Activated CD4-positive, alpha-beta T cell treated with anti-CD3 and anti-CD28 coated beads, Interleukin-2, Interleukin-6, amounts not matched to agents 100 ng/mL and 50 ng/mL, durations not matched to agents 16 hours and 8 hours (primary cell): Measurements from ENCODE around the gene EDAR.

Experiments
- DNase-seq: peaks from one replicate; pipeline ENCODE4 v3.0.0-alpha.2; 2020

The EDAR gene

DNA sequence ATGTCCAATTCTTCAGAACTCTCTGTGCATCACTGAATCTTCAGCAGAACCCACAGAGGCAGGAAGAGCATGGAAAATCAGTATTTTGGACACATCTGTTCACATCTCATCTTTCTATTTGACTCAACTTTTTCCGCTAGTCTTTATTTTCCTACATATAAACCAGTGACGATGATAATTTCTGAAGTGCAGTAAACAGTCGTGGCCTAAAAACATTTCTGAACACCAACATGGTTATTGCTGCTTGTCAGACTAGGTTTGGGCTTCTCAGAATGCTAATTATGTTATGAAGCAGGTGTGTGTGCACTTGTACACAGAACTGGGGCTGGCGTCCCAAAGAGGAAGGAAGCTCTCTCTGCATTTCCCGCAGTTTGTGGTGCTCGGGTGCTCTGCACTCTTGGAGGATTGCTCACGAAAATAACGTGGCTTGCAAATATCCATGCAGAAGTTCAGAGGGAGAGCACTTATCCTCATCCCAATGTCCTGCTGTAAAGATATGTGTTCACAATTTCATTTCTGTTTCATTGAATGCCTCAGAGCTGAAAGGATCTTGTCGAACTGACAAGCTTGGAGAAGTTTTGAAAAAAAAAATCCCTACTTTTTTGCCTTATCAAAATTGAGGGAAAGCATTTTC, 50.8 kb downstream of the EDAR start:
- DNase-seq, result peak; percentile 21

GRCh38 chr2:108937367-108938017, 51.5 kb downstream of the EDAR start:
- DNase-seq, result no peak

DNA sequence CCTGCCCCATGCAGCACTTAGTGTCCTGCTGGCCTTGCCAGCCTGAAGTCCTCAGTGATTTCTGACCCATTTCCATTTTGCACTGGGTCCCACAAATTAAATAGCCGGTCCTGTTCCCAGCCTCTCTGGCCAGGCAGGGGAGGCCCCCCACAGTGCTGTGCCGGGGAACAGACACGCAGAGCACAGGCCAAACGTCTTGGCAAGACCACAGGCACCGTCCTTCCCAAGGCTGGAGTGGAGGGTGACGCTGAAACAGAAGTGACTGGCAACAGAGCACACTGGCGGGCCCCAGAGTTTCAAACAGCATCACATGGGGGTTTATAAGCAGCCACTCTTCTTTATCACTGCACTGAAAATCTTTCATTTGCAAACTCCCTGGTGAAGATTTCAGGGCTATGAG, 52.2 kb downstream of the EDAR start:
- no peak for DNase-seq

DNA sequence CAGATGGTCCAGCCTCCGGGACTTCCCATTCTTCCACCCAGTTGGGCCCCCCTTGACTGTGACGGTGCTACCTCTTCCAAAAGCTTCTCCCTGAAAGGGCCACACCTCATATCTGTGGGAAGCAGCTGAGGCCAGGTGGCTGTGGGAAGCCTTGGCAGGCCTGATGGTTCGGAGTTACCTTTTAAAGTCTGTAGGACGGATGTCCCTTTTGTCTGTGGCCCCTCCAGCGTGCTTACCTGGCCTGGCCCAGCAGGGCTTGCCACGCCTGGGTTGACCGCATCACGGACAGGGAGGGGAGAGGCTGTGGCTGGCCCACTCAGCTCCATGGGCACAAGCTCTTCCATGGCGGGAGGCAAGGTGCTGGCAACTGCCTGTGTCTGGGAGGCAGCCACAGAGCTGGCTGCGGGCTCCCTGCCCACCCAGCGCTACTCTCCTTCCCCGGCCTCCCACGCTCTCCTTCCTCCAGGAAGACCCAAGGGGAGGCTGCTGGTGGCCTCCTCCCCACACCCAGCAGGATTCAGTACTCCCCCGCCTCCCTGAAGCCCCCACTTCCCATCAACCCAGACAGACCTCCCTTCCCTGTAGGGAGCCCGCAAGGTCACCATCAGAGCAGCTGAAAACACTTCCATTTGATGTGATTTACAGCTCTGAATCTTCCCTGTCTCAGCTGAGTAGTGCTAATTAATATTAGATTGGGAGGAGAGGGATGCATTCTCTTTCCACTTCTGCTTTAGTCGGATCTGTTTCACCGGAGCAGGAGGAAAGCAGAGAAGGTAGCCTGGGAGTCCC, 52.8 kb downstream of the EDAR start:
- DNase-seq, result no peak

- DNase-seq, result no peak
Measured at GRCh38 chr2:108935271-108935741, 53.7 kb downstream of the EDAR start.

DNA sequence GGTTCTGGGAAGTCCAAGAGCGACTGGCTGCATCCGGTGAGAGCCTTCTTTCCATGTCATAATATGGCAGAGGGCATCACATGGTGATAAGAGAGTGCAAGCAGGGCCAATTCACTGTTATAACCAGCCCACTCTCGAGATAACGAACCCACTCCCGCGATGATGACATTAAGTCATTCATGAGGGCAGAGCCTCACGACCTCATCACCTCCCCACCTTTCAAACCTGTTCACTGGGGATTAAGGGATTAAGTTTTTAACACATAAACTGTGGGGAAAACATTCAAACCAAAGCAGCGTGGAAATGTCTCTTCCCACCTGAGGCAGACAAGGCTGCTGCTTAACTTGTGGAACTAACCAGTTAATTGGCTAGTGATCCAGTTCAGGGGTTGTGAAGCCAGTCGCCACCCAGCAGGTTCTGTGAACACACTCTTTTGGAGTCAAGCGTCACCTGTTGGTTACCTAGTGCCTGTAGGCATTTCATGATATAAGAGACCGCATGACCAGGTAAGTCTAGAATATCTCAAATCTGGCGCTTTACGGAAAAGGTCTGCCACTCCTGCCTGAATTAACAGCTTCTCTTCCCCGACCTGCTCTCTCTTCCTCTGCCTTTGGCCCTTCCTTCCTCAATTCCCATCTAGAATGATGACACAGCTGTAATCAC, 54.3 kb downstream of the EDAR start:
- DNase-seq, result no peak

DNA sequence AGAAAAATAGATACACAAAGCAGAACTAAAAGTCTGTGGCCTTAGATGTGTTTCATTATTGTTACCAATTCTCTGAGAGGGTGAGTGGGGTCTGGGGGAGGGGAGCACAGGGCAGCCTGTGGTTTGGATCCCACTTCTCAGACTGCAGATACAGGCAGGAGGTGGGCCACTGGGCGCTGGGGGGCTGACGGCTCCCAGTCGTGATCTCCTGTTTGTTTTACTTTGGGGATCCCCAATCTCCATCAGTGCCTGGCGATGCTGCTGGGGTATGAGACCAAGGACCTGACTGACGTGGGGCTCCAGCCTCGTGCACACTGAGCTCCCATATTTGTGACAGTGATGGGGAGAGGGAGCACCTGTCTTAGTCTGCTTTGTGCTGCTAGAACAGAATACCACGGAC, 54.9 kb downstream of the EDAR start:
- no peak for DNase-seq

GRCh38 chr2:108933691-108934117, 55.3 kb downstream of the EDAR start:
- DNase-seq, result no peak

GRCh38 chr2:108932736-108933332, 56.2 kb downstream of the EDAR start:
- no peak for DNase-seq

- DNase-seq, result no peak
Measured at GRCh38 chr2:108931372-108931771, 57.6 kb downstream of the EDAR start.

DNA sequence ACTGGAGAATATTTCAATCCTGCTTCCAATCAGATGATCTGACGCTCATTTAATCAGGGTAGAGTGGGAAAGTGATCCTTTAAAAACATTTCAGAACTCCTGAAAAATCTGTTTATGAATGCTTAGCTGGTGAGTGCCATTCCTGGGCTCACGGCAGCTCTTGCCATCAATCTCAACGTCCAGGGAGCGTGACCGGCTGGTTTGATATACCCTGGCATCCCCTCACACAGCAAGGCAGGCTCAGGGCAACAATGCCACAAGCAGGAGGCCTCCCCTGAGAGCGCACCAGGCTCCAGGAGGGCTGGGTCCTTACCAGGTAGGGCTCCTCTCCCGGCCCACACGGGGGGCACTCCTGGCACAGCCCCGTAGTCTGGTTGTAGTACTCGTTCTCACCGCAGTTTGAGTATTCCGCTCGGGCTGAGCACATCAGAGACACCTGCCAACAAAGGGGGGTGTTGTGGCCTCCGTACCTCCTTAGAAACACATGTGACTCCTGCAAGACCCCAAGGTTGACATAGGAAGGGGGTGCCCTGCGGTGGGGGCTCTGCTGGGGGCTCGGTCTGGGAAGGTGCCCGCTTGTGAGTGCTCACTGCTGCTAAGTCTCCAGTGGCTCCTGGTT, 59.1 kb downstream of the EDAR start:
- DNase-seq, result no peak

DNA sequence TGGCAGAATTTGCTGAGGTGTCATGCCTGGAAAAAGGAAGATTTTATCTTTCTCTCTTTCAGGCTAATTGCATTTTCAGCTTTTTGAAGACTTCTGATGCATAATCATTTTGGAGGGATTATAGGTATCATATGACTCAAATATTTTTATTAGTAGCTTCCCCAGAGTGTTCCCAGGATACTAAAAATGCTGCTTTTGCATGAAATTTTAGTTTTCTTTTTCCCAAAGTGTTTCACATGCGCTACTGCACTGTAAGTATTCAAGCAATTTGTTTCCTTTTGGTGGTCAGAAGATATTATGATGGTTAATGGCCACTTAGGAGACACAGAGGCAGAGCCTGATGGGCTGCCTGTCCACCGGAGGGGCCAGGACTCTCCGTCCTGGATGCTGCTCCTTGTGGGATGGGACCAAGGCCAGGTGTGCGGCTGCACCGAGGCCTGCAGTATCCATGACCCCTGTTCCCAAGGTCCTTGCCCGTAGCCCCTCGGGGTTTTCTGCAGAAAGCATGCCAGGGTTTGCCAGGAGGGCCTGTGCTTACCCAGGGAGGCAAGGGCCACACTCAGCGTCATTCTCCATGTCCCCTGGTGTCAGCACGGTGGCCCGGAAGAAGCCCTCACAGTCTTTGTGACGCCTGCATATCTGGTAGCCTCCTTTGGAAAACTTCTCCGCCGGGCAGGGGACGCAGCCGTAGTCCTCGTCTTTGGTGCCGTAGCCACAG, 60.2 kb downstream of the EDAR start:
- no peak for DNase-seq

DNA sequence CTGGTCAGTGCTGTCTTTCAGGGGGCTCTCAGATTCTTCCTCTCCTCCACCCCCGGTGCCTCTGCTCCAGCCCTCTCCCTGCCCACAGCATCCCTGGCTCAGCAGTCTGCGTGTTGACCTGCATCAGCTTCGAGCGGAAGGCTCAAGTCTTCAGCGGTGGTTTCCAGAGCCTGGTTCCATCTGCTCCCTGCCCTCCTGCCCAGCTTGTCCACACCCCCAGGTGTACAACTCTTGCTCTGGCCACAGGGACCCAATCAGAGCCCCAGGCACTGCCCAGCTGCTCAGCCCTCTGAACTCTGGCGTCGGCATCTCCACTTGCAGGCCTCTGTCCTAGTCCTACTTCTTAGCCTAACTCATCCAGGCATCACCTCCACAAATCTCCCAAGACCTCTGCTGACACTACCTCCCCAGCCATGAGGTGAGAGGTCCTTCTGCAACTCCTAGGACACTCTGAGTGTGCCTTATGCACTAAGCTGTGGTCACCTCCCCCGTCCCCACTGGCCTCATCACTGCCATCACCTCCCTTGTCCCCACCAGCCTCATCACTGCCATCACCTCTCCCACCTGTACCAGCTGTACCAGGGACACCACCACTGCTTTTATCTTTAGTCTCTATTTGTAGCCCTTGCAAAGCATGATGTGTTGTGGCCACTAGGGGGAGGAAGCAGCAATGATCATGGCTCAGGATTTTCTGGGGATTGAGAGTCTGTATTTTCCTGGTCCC, 60.9 kb downstream of the EDAR start:
- peak; percentile 49 for DNase-seq

DNA sequence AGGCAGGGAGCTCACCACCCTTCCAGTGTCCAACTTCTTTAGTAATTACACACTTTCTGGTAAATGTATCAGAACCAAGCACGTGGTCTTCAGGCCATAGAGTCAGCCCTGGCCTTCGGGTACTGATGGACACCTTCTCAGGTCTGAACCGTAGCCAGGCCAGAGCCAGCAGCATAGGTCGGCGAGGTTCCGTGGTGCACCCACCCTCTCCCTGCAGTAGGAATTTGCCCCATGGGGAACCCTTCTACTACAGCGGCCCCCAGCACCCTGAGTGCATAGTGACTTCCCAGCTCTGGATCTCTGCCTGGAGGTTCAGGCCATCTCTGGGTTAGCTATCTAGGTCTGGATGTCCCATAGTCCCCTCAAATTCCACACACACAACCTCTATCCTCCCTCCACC, 61.6 kb downstream of the EDAR start:
- no peak for DNase-seq

- DNase-seq, result no peak
Measured at GRCh38 chr2:108926561-108927380, 62.2 kb downstream of the EDAR start.

DNA sequence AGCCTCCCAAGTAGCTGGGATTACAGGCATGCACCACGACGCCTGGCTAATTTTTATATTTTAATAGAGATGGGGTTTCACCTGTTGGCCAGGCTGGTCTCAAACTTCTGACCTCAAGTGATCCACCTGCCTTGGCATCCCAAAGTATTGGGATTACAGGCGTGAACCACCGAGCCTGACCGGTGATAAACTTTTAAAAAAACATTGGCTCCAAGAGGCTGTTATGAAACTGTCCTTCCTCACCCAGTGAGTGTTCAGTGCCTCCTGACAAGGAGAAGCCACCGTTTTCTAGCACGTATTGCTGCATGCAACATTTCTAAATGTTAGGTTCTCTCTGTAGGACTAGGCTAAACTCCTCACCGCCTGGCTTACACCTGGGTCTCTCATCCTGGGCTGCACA, 63.3 kb downstream of the EDAR start:
- DNase-seq, result no peak

GRCh38 chr2:108925286-108925685, 63.7 kb downstream of the EDAR start:
- DNase-seq, result no peak

DNA sequence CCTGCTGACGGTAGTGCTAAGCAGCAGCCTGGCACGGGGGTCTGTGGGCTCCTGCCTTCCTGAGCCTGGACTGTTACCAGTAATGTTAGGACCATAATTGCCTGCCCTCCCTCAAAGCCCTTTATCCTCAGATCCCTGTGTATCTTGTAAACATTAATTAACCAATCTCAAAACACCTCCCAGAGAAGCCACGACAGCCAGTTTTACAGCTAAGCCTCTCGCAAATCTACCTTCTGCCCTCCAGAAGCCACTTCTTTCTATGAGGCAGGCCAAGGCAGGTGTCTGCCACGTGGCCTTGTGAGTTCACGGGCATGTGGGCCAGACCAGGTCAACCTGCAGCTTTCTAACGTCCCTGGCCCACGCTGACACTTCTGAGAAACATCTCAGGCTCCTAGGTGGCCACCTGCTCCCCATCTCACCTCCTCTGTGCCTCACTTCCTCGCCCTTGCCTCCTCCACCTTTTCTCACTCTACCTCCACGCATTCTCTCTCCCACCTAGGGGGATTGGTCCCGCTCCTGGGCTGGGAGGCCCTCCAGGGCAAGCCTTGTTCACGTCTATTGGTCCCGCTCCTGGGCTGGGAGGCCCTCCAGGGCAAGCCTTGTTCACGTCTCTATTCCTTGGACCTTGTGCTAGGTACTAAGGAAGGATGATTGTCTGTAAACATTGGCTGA, 64.3 kb downstream of the EDAR start:
- no peak for DNase-seq

GRCh38 chr2:108923736-108924579, 65.1 kb downstream of the EDAR start:
- DNase-seq, result no peak
